HL-60 (cell line): ENCODE measurements around the gene TECTB.

Source experiments
- DNase-seq, 2 experiments: peaks; one replicate each; pipeline ENCODE4 v3.0.0-alpha.2; 2010 to 2020; ENCODE audit warnings: low read depth in 1 of 2, low spot score in 1 of 2
- H3K27ac ChIP-seq: fragments of 250-450 bp; sonication (Bioruptor Pico); replicated peaks from 2 replicates; pipeline ENCODE4 v1.5.1; 2020; ENCODE audit warnings: mild to moderate bottlenecking, moderate library complexity
- H3K27me3 ChIP-seq: fragments of 250-450 bp; sonication (Bioruptor Pico); 2 replicates; pipeline ENCODE4 v1.5.1; 2021; ENCODE audit warnings: mild to moderate bottlenecking, moderate library complexity; ENCODE audit not compliant: insufficient read depth, poor library complexity, severe bottlenecking
- H3K4me3 ChIP-seq: replicated peaks from 2 replicates; pipeline ENCODE4 v1.5.1; 2011; ENCODE audit warnings: mild to moderate bottlenecking, control low read depth, low read length; ENCODE audit not compliant: insufficient read depth
- CTCF ChIP-seq: IDR thresholded peaks from one replicate; pipeline ENCODE4 v1.5.1; 2011; ENCODE audit warnings: low read length, control low read depth, inconsistent platforms; ENCODE audit not compliant: insufficient read depth
- GABPA ChIP-seq: IDR thresholded peaks from 2 replicates; pipeline ENCODE4 v1.6.1; 2012; ENCODE audit warnings: low read depth
- POLR2AphosphoS5 ChIP-seq: IDR thresholded peaks from 2 replicates; pipeline ENCODE4 v1.6.1; 2012; ENCODE audit warnings: low read depth
- REST ChIP-seq: IDR thresholded peaks from 2 replicates; pipeline ENCODE4 v1.6.1; 2012; ENCODE audit warnings: low read depth; ENCODE audit not compliant: insufficient replicate concordance
- SPI1 ChIP-seq: IDR thresholded peaks from 2 replicates; pipeline ENCODE4 v1.6.1; 2012; ENCODE audit warnings: low read depth, mild to moderate bottlenecking, borderline replicate concordance

TECTB gene

GRCh38 chr10:112295853-112296830 is 12.9 kb downstream of the TECTB start:
- Histone ChIP-seq H3K27me3 (no peaks in the 10 kb centered on the region), H3K4me3 (no peak overlapping the region), H3K27ac (no peak overlapping the region)
- DNase-seq = no peak
- no peak for TF ChIP-seq CTCF
- TF ChIP-seq REST = no peak
- TF ChIP-seq SPI1 = no peak
- no peak for TF ChIP-seq GABPA
- TF ChIP-seq POLR2AphosphoS5 = no peak

- Histone ChIP-seq H3K27me3 (no peaks in the 10 kb centered on the region), H3K4me3 (no peak overlapping the region), H3K27ac (no peak overlapping the region)
- DNase-seq = no peak
- no peak for TF ChIP-seq SPI1
- TF ChIP-seq CTCF = no peak
- no peak for TF ChIP-seq POLR2AphosphoS5
- TF ChIP-seq GABPA = no peak
- TF ChIP-seq REST = no peak
These were observed 13.7 kb downstream of the TECTB start for GRCh38 chr10:112296908-112297331.

- Histone ChIP-seq H3K4me3 (no peak overlapping the region), H3K27me3 (peaks cover 1% of the 10 kb centered on the region), H3K27ac (no peak overlapping the region)
- TF ChIP-seq GABPA (no peak), REST (no peak), CTCF (no peak), SPI1 (no peak), POLR2AphosphoS5 (no peak)
- no peak for DNase-seq
These were observed 15.4 kb downstream of the TECTB start for GRCh38 chr10:112298581-112298980.
